OCI-LY1 (cell line): ENCODE results near the gene OVCH1.

Source experiments
- H2AFZ ChIP-seq: fragments of 200-600 bp; sonication (generic), shearing (Covaris generic); 2 replicates; pipeline ENCODE4 v1.6.0; 2014; ENCODE audit warnings: antibody characterized with exemption, mild to moderate bottlenecking, low read length
- H3F3A ChIP-seq: fragments of 200-600 bp; sonication (generic), shearing (Covaris generic); 2 replicates; pipeline ENCODE4 v1.6.0; 2014; ENCODE audit warnings: mild to moderate bottlenecking, antibody characterized with exemption, low read length, moderate library complexity; ENCODE audit not compliant: insufficient read depth
- H3K27ac ChIP-seq: fragments of 200-600 bp; sonication (generic); 2 replicates; pipeline ENCODE4 v1.5.1; 2014; ENCODE audit warnings: low read length, mixed run types, mild to moderate bottlenecking, low read depth; ENCODE audit not compliant: poor library complexity, severe bottlenecking
- H3K27me3 ChIP-seq: fragments of 200-600 bp; sonication (generic); 2 replicates; pipeline ENCODE4 v1.6.0; 2014; ENCODE audit warnings: antibody characterized with exemption, mild to moderate bottlenecking, low read length, moderate library complexity; ENCODE audit not compliant: insufficient read depth
- H3K36me3 ChIP-seq: fragments of 200-600 bp; sonication (generic); 2 replicates; pipeline ENCODE4 v1.6.1; 2014; ENCODE audit warnings: mild to moderate bottlenecking, antibody characterized with exemption, low read length, moderate library complexity, mixed read lengths; ENCODE audit not compliant: insufficient read depth
- H3K4me1 ChIP-seq: fragments of 200-600 bp; sonication (generic); 2 replicates; pipeline ENCODE4 v1.5.1; 2014; ENCODE audit warnings: mild to moderate bottlenecking, low read length, moderate library complexity; ENCODE audit not compliant: insufficient read depth, severe bottlenecking
- H3K4me2 ChIP-seq: fragments of 200-600 bp; sonication (generic), shearing (Covaris generic); 2 replicates; pipeline ENCODE4 v1.6.1; 2014; ENCODE audit warnings: low read length
- H3K4me3 ChIP-seq: fragments of 200-600 bp; sonication (generic); 2 replicates; pipeline ENCODE4 v1.5.1; 2014; ENCODE audit warnings: low read length, low read depth, mild to moderate bottlenecking, mixed read lengths; ENCODE audit not compliant: poor library complexity, severe bottlenecking
- H3K79me2 ChIP-seq: fragments of 200-600 bp; shearing (Covaris generic); 2 replicates; pipeline ENCODE4 v1.6.1; 2016; ENCODE audit warnings: mixed run types, low read length, mixed read lengths; ENCODE audit not compliant: insufficient read depth
- H3K9ac ChIP-seq: fragments of 200-600 bp; sonication (generic), shearing (Covaris generic); 2 replicates; pipeline ENCODE4 v1.6.1; 2014; ENCODE audit warnings: mild to moderate bottlenecking, low read length, mixed read lengths
- H3K9me2 ChIP-seq: fragments of 200-600 bp; sonication (generic), shearing (Covaris generic); 2 replicates; pipeline ENCODE4 v1.6.1; 2014; ENCODE audit warnings: low read depth, mild to moderate bottlenecking, low read length, mixed read lengths
- H3K9me3 ChIP-seq: fragments of 200-600 bp; shearing (Covaris generic); 2 replicates; pipeline ENCODE4 v1.6.1; 2014; ENCODE audit warnings: low read length, mixed read lengths
- H4K20me1 ChIP-seq: fragments of 200-600 bp; sonication (generic), shearing (Covaris generic); 2 replicates; pipeline ENCODE4 v1.6.0; 2016; ENCODE audit warnings: mild to moderate bottlenecking, low read length; ENCODE audit not compliant: insufficient read depth
- CTCF ChIP-seq: fragments of 200-600 bp; sonication (generic), shearing (Covaris generic); IDR thresholded peaks from 2 replicates; pipeline ENCODE4 v1.5.1; 2017; ENCODE audit warnings: mild to moderate bottlenecking, antibody characterized with exemption, low read length, moderate library complexity, mixed read lengths
- EZH2 ChIP-seq: fragments of 200-600 bp; sonication (generic), shearing (Covaris generic); IDR thresholded peaks from 2 replicates; pipeline ENCODE4 v1.8.0; 2017; ENCODE audit warnings: borderline replicate concordance, mixed run types, mild to moderate bottlenecking, antibody characterized with exemption, low read length, moderate library complexity, mixed read lengths

Gene OVCH1

GRCh38 chr12:29447285-29447975 lies 50.1 kb downstream of the OVCH1 start:
- no peaks in the 10 kb centered on the region for H3K9me2 ChIP-seq
- H3K4me2 ChIP-seq: no peak overlapping the region
- no peaks in the 10 kb centered on the region for H3F3A ChIP-seq

DNA sequence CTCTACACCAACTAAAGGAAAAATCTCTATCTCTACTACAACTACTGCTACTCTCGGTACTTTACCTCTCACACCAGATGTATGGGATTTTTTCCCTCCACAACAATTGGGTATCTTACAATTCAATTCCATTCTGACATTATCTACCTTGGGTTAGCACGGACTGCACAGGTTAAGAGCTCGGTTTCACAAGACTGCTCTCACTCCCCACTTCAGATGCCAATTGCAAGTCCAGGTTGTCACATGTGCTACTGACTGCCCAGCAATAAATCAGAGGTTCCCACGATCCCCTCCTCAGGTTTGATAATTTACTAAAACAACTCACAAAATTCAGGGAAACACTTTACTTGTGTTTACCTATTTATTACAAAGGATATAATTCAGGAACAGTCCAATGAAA lies 58.0 kb downstream of the OVCH1 start:
- Histone ChIP-seq H3K36me3 (no peaks in the 10 kb centered on the region), H3K4me3 (no peak overlapping the region), H4K20me1 (no peaks in the 10 kb centered on the region), H3K9me3 (no peaks in the 10 kb centered on the region), H3K4me2 (no peak overlapping the region), H3K4me1 (no peaks in the 10 kb centered on the region), H3F3A (no peaks in the 10 kb centered on the region), H3K27me3 (no peaks in the 10 kb centered on the region), H3K27ac (no peak overlapping the region), H3K9ac (no peak overlapping the region), H3K9me2 (no peaks in the 10 kb centered on the region), H2AFZ (no peak overlapping the region), H3K79me2 (no peaks in the 10 kb centered on the region)
- TF ChIP-seq EZH2 (no peak), CTCF (no peak)

More at GRCh38 chr12:29447285-29447975, 50.1 kb downstream of the OVCH1 start:
- Histone ChIP-seq H3K27me3 (no peaks in the 10 kb centered on the region), H3K9ac (no peak overlapping the region), H3K4me3 (no peak overlapping the region), H2AFZ (no peak overlapping the region), H3K4me1 (no peaks in the 10 kb centered on the region), H3K27ac (no peak overlapping the region), H3K36me3 (no peaks in the 10 kb centered on the region), H3K79me2 (no peaks in the 10 kb centered on the region), H4K20me1 (no peaks in the 10 kb centered on the region), H3K9me3 (no peaks in the 10 kb centered on the region)
- TF ChIP-seq CTCF (no peak), EZH2 (no peak)

DNA sequence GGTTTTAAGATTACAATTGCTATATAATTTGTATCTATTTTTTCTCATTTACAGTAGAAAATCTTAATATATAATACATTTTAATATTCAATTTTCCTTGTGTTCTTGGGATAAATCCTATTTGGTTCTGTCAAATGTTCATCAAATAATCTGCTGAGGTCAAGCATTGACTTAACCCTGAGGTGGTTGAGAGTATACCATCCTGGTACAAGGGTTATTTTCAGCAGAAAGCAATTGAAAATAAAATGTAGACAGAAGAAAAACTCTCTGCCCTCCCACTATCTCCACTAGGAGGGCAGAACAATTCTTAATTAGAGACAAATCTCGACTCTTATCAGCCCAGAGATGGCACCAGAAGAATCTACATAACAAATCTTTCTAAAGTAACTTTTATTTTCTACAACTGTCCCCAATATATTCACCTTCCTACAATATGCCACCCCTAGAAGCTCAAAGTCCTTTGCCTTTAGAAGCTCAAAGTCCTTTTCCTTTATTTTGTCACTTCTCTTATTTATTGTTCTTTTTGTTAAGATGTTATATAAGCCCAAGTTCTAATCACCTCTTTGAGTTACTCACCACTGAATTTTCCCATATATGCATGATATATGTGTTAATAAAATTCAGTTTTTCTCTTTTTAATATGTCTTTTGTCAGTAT lies 58.6 kb downstream of the OVCH1 start:
- Histone ChIP-seq H3K36me3 (no peaks in the 10 kb centered on the region), H3K27ac (no peak overlapping the region), H3K79me2 (no peaks in the 10 kb centered on the region), H3K4me3 (no peak overlapping the region), H2AFZ (no peak overlapping the region), H3K9me3 (no peaks in the 10 kb centered on the region), H4K20me1 (no peaks in the 10 kb centered on the region), H3K9me2 (no peaks in the 10 kb centered on the region), H3K4me2 (no peak overlapping the region), H3K9ac (no peak overlapping the region), H3K4me1 (no peaks in the 10 kb centered on the region), H3F3A (no peaks in the 10 kb centered on the region), H3K27me3 (no peaks in the 10 kb centered on the region)
- TF ChIP-seq CTCF (no peak), EZH2 (no peak)
